Brain microvascular endothelial cell (primary cell): Measurements from ENCODE around the gene ZDHHC3.

Experiments
- DNase-seq: peaks from one replicate; pipeline ENCODE4 v3.0.0-alpha.2; 2020
- H3K27ac ChIP-seq: fragments of 250-450 bp; sonication (Bioruptor Pico); 2 replicates; pipeline ENCODE4 v1.5.1; 2020; ENCODE audit warnings: mild to moderate bottlenecking, moderate library complexity
- H3K27me3 ChIP-seq: fragments of 250-450 bp; sonication (Bioruptor Pico); replicated peaks from 2 replicates; pipeline ENCODE4 v1.5.1; 2020; ENCODE audit warnings: mild to moderate bottlenecking
- H3K36me3 ChIP-seq: fragments of 250-450 bp; sonication (Bioruptor Pico); replicated peaks from 2 replicates; pipeline ENCODE4 v1.5.1; 2020; ENCODE audit warnings: mild to moderate bottlenecking
- H3K4me3 ChIP-seq: 2 replicates; pipeline ENCODE4 v1.5.1; 2011; ENCODE audit warnings: low read depth, mild to moderate bottlenecking, control low read depth, low read length, moderate library complexity
- in situ Hi-C: cut with HindIII; loops from 2 replicates; pipeline ENCODE4 v1.10.0; 2017; ENCODE audit warnings: low sequenced_read_pairs, low pct_ligation_motif_present
- TF ChIP-seq, protein P1 (sequence below): IDR thresholded peaks from 2 replicates; pipeline ENCODE4 v1.5.1; 2011; ENCODE audit warnings: low read depth, mild to moderate bottlenecking, moderate library complexity, low read length, control low read depth, inconsistent platforms; ENCODE audit errors: missing control alignments

ZDHHC3 gene

DNA sequence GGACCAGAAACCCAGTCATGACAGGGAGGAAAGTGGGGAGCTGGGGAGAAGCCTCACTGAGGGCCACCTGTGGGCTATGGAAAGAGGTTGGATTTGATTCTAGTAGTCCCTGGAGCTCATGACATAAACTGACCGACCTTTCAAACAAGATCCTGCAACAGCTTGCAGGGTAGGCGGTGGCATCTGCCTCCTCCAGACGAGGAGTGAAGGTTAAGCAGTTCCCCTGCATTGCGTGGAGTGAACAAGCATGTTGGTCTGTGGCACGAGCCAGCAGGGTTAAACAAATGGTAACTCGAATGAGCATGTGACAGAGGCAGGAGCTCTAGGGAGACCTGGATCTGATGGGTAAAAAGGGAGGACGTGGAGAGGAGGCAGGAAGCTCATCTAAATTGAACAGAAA, 88.9 kb downstream of the ZDHHC3 start:
- DNase-seq = no peak
- H3K27ac ChIP-seq = no peak overlapping the region
- H3K36me3 ChIP-seq = no peaks in the 10 kb centered on the region
- TF ChIP-seq, protein P1, sequence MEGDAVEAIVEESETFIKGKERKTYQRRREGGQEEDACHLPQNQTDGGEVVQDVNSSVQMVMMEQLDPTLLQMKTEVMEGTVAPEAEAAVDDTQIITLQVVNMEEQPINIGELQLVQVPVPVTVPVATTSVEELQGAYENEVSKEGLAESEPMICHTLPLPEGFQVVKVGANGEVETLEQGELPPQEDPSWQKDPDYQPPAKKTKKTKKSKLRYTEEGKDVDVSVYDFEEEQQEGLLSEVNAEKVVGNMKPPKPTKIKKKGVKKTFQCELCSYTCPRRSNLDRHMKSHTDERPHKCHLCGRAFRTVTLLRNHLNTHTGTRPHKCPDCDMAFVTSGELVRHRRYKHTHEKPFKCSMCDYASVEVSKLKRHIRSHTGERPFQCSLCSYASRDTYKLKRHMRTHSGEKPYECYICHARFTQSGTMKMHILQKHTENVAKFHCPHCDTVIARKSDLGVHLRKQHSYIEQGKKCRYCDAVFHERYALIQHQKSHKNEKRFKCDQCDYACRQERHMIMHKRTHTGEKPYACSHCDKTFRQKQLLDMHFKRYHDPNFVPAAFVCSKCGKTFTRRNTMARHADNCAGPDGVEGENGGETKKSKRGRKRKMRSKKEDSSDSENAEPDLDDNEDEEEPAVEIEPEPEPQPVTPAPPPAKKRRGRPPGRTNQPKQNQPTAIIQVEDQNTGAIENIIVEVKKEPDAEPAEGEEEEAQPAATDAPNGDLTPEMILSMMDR = no peak
- no peaks in the 10 kb centered on the region for H3K27me3 ChIP-seq
- in situ Hi-C loops = no loop called here
- H3K4me3 ChIP-seq = no peak overlapping the region

DNA sequence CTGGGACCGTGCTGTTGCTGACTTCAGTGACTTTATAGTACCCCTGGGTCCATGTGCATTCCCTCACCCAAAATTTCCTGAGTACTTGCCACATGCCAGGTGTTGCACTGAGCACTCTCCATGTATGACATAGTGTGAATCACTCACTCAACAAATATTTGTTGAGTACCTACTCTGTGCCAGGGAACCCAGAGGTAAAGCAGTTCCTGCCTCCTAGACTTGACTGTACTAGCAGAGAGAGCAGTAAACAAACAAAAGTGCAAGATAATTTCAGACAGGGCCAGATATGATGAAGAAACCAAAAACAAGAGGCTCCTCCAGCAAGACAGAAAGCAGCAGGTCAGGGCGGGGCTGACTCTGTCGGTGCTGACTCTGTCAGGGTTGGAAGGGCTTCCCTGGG, 89.4 kb downstream of the ZDHHC3 start:
- H3K27me3 ChIP-seq = no peaks in the 10 kb centered on the region

DNA sequence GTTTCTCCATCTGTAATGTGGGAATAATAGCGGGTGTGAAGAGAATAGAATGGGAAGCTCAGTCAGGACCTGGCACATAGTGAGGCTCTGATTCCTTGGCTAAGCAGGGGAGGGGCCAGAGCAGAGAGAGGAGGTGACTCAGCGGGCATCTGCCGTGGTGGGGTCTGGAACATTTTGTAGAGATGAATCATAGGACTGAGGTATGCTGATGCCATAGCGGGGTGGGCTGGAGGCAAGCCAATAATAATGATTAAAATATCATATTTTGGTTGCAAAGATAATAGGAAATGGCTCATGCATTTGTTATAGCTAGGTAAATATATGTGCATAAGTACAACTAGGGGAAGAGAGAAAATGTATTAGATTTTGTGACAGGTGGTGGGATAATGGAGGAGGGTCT, 90.4 kb downstream of the ZDHHC3 start:
- Histone ChIP-seq H3K36me3 (no peaks in the 10 kb centered on the region), H3K27me3 (no peaks in the 10 kb centered on the region), H3K27ac (peak overlapping the region; percentile 90), H3K4me3 (no peak overlapping the region)
- peak; percentile 98 for DNase-seq
- in situ Hi-C loops = no loop called here
- TF ChIP-seq, protein P1 = no peak

More for the DNA sequence above, 89.4 kb downstream of the ZDHHC3 start:
- in situ Hi-C loops = no loop called here
- Histone ChIP-seq H3K4me3 (no peak overlapping the region), H3K27ac (no peak overlapping the region), H3K36me3 (no peaks in the 10 kb centered on the region)
- TF ChIP-seq, protein P1 = no peak
- DNase-seq = no peak

DNA sequence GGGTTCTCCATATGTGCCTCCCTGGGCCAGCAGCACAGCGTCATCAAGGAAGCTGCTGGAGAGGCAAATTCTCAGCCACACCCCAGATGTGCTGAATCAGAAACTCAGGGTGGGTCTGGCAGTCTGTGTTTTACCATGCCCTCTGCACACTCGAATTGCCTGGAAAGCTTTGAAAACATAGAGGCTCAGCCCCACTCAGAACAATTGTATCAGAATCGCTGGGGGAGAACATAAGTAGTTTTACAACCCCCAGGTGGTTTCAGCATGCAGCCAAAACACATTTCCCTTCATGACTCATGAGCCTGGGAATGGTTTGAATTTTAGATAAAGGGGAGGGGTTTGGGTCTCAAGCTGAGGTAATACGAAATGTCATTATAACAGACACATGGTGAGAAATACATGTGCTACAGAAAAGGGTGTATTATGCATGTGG, 92.0 kb downstream of the ZDHHC3 start:
- Histone ChIP-seq H3K27me3 (no peaks in the 10 kb centered on the region), H3K4me3 (no peak overlapping the region), H3K27ac (peak overlapping the region; percentile 90), H3K36me3 (no peaks in the 10 kb centered on the region)
- DNase-seq = peak; percentile 94
- in situ Hi-C loops = no loop called here
- TF ChIP-seq, protein P1 = no peak

DNA sequence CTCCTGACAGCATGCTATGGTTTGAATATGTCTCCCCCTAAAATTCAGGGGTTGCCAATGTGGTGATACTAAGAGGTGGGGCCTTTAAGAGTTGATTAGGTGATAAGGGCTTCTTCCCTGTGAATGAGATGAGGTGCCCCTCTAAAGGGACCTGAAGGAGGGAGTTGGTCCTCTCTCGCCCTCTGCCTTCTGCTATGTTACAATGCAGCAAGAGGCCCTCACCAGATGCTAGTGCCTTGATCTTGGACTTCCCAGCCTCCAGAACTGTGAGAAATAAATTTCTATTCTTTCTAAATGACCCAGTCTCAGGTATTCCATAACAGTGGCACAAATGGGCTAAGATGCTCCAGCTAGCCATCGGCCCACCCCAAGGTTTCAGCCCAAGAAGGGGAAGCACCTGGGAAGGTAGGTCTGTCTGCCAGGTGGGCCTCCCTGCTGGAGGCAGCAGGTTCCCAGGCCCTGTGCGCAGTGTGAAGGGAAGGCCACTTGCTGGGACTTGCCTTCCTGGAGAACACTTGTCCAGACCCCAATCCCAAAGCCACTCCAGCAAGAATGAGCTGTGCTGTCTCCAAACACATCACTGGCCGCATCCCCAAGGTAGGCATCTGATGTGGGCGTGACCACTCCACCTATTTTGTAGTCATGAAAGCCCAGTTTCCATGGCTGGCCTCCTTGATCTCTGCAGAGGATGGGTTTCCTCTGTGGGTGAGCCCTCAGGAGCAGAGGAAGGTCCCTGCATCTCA, 92.6 kb downstream of the ZDHHC3 start:
- Histone ChIP-seq H3K27ac (peak overlapping the region; percentile 90), H3K4me3 (no peak overlapping the region), H3K36me3 (no peaks in the 10 kb centered on the region), H3K27me3 (no peaks in the 10 kb centered on the region)
- DNase-seq = no peak
- in situ Hi-C loops = no loop called here
- TF ChIP-seq, protein P1 = peak; percentile 39

DNA sequence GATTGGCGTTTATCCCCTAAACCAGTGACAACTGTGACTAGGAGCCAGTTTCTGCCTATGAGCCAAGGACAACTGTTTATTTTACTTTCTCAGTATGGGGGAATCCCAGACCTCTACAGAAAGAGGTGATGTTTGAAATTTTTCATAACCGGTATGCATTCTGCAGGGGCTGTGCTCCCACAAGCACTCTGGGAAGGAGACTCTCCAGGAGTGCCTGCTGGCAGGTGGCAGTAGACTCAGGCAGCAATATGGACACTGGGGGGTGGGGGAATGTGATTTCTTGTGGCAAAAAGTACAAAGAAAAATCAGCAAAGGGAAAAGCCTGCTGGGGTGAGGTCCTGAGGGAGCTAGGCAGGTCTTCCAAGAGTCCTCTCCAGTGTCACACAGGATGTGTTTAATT, 95.7 kb downstream of the ZDHHC3 start:
- in situ Hi-C loops = no loop called here
- no peak overlapping the region for H3K27ac ChIP-seq
- no peak overlapping the region for H3K4me3 ChIP-seq
- no peaks in the 10 kb centered on the region for H3K27me3 ChIP-seq
- no peaks in the 10 kb centered on the region for H3K36me3 ChIP-seq
- no peak for DNase-seq
- TF ChIP-seq, protein P1 = no peak
